ENCODE data around the gene DSCAML1.

- TF ChIP-seq FOXM1 (IDR thresholded peaks at IDR 0.05; ENCODE audit: borderline replicate concordance): no peak
- TF ChIP-seq ZNF384 (IDR thresholded peaks at IDR 0.05): no peak
- TF ChIP-seq HDGF (IDR thresholded peaks at IDR 0.05; ENCODE audit: borderline replicate concordance): no peak
- TF ChIP-seq SP1 (IDR thresholded peaks at IDR 0.05): no peak
- no peak for TF ChIP-seq L3MBTL2 (conservative IDR thresholded peaks at IDR 0.05)
- TF ChIP-seq FOXA1 (IDR thresholded peaks at IDR 0.05): no peak
- no peak for TF ChIP-seq FOXK2 (IDR thresholded peaks at IDR 0.05)
- TF ChIP-seq LEF1 (IDR thresholded peaks at IDR 0.05; ENCODE audit: borderline replicate concordance): no peak
- TF ChIP-seq PKNOX1 (IDR thresholded peaks at IDR 0.05): no peak
- no peak for TF ChIP-seq ARNT (IDR thresholded peaks at IDR 0.05)
- no peak for TF ChIP-seq BHLHE40 (IDR thresholded peaks at IDR 0.05; ENCODE audit: borderline replicate concordance)
These were observed 37.7 kb downstream of the DSCAML1 start for GRCh38 chr11:117759305-117759704.
